AG09319 (cell line): ENCODE data around the gene ADRB2.

ENCODE experiments used
- DNase-seq: peaks from one replicate; pipeline ENCODE4 v3.0.0-alpha.2; 2010; ENCODE audit warnings: low read depth; ENCODE audit errors: extremely low read depth
- TF ChIP-seq, protein P1 (sequence below): IDR thresholded peaks from 2 replicates; pipeline ENCODE4 v1.5.1; 2011; ENCODE audit warnings: low read depth, mild to moderate bottlenecking, inconsistent platforms, low read length, moderate library complexity

The ADRB2 gene

DNA sequence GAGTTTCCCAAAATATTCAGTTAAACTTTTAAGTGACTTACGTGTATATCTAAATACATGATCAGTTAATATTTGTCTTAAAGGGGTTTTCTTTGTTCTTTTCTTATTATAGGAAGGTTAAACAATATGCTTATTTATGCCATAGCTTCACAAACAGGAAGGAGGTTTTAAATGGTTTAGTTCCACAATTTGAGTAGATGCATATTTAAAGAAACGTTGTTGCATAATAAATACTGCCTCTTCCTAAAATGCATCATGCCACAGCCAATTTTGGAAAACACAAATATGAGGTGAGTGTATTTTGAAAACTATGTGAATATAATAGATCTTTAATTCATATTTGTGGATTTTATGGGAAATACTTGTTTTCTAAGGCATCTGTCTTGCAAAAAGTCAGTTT, 2.5 kb upstream of the ADRB2 start:
- DNase-seq = no peak
- TF ChIP-seq, protein P1, sequence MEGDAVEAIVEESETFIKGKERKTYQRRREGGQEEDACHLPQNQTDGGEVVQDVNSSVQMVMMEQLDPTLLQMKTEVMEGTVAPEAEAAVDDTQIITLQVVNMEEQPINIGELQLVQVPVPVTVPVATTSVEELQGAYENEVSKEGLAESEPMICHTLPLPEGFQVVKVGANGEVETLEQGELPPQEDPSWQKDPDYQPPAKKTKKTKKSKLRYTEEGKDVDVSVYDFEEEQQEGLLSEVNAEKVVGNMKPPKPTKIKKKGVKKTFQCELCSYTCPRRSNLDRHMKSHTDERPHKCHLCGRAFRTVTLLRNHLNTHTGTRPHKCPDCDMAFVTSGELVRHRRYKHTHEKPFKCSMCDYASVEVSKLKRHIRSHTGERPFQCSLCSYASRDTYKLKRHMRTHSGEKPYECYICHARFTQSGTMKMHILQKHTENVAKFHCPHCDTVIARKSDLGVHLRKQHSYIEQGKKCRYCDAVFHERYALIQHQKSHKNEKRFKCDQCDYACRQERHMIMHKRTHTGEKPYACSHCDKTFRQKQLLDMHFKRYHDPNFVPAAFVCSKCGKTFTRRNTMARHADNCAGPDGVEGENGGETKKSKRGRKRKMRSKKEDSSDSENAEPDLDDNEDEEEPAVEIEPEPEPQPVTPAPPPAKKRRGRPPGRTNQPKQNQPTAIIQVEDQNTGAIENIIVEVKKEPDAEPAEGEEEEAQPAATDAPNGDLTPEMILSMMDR = no peak

DNA sequence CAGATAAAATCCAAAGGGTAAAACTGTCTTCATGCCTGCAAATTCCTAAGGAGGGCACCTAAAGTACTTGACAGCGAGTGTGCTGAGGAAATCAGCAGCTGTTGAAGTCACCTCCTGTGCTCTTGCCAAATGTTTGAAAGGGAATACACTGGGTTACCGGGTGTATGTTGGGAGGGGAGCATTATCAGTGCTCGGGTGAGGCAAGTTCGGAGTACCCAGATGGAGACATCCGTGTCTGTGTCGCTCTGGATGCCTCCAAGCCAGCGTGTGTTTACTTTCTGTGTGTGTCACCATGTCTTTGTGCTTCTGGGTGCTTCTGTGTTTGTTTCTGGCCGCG, 727 bp upstream of the ADRB2 start:
- TF ChIP-seq, protein P1 = no peak
- DNase-seq = no peak

DNA sequence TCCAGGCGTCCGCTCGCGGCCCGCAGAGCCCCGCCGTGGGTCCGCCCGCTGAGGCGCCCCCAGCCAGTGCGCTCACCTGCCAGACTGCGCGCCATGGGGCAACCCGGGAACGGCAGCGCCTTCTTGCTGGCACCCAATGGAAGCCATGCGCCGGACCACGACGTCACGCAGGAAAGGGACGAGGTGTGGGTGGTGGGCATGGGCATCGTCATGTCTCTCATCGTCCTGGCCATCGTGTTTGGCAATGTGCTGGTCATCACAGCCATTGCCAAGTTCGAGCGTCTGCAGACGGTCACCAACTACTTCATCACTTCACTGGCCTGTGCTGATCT, 294 bp downstream of the ADRB2 start:
- no peak for DNase-seq
- TF ChIP-seq, protein P1 = no peak

DNA sequence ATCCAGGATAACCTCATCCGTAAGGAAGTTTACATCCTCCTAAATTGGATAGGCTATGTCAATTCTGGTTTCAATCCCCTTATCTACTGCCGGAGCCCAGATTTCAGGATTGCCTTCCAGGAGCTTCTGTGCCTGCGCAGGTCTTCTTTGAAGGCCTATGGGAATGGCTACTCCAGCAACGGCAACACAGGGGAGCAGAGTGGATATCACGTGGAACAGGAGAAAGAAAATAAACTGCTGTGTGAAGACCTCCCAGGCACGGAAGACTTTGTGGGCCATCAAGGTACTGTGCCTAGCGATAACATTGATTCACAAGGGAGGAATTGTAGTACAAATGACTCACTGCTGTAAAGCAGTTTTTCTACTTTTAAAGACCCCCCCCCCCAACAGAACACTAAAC, 1.3 kb downstream of the ADRB2 start:
- TF ChIP-seq, protein P1 = no peak
- DNase-seq = no peak

DNA sequence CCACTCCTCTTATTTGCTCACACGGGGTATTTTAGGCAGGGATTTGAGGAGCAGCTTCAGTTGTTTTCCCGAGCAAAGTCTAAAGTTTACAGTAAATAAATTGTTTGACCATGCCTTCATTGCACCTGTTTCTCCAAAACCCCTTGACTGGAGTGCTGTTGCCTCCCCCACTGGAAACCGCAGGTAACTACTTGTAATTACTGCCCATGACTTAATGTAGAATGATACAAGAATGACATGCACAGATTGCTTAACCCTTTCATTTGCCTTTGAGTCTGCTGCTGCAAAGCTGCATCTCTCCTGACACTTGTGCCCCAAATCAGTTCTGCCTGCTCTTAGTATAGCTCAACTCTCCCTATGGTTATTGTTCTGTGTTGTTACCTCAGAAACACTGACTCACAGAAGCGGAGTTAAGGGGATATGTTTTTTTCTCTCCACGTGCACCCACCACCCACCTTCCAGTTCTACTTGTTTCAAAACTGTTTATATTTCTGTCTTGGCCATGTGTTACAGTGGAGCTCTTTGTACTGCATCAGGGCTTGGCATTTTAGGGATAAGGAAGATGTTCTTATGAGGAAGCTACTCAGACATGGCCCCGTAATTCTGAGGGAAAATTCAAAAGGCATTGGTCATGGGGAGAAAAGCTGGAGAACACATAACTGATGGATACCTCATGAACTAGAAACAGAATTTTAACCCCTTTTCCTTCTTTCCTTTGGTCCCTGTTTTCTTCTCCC, 2.3 kb downstream of the ADRB2 start:
- TF ChIP-seq, protein P1 = no peak
- DNase-seq = no peak

DNA sequence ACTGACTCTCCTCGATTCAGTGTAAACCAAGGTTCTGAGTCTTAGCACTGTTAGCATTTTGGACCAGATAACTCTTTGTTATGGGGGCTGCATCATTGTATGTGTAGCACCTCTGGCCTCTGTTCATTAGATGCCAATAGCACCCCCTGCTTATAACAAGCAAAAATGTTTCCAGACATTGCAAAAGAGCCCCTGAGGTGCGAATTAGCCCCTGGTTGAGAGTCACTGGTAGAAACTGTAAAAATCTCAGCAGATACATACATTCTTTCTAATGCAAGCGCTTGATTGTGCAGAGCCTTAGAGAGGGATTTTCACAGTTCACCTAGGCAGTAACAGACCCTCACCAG, 2.8 kb downstream of the ADRB2 start:
- TF ChIP-seq, protein P1 = no peak
- no peak for DNase-seq

DNA sequence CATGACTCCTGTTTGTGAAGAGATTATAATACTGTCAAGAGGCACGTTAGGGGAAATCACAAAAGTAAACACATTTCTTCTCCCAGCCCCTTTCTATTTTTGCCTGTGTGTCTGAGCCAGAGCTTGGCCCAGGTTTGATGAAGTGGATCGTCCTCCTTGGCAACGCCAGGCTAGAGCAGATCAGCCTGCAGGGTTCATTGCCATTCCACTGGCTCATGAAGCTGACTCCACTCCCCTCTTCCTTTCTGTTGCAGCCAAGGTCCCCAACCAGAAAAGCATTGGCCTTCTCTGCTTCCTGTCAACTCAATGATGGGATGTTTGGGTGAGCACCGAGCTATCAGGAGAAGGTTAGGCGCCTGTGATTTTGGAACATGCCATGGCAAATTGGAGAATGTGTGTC, 3.3 kb downstream of the ADRB2 start:
- DNase-seq = no peak
- TF ChIP-seq, protein P1 = no peak
